Esophagus muscularis mucosa (tissue), 4 donors: ENCODE data around the gene FEV.

Source experiments
- CTCF ChIP-seq, 3 experiments: fragments of 200-600 bp in 2 of 3; fragments of 450-650 bp in 1 of 3; sonication (generic) in 2 of 3; IDR thresholded peaks; one replicate each; pipeline ENCODE4 v1.5.1; 2017 to 2019; ENCODE audit warnings: antibody characterized with exemption in 3 of 3, mild to moderate bottlenecking in 2 of 3, moderate library complexity in 1 of 3
- EP300 ChIP-seq: sonication (generic); formaldehyde crosslinking; IDR thresholded peaks from one replicate; pipeline ENCODE4 v1.6.1; 2017; ENCODE audit warnings: antibody characterized with exemption
- POLR2A ChIP-seq: fragments of 450-650 bp; IDR thresholded peaks from one replicate; pipeline ENCODE4 v1.6.1; 2017; ENCODE audit warnings: antibody characterized with exemption, moderate library complexity, mild to moderate bottlenecking, low read depth
- POLR2AphosphoS5 ChIP-seq, 2 donors: sonication (generic); formaldehyde crosslinking; IDR thresholded peaks; one replicate each; pipeline ENCODE4 v1.6.1; 2017; ENCODE audit warnings: antibody characterized with exemption in 2 of 2

GRCh38 chr2:219018726-219019125 is 33.7 kb upstream of the FEV start:
- no peak for TF ChIP-seq POLR2A
- TF ChIP-seq CTCF (IDR thresholded peaks at IDR 0.05), result no peak
- no peak for TF ChIP-seq POLR2AphosphoS5 (IDR thresholded peaks at IDR 0.05)
- no peak for TF ChIP-seq EP300
